PFSK-1 (cell line): ENCODE data around the gene METTL8.

Source experiments
- POLR2AphosphoS5 ChIP-seq: IDR thresholded peaks from 2 replicates; pipeline ENCODE4 v1.6.1; 2012; ENCODE audit warnings: low read depth, mild to moderate bottlenecking, control low read depth, low read length, moderate library complexity
- REST ChIP-seq, 2 experiments: IDR thresholded peaks; 2 replicates each; pipeline versions ENCODE4 v1.6.1 to v1.8.0; 2011 to 2012; ENCODE audit warnings: low read depth in 2 of 2, low read length in 2 of 2, control low read depth in 1 of 2, inconsistent platforms in 1 of 2, mild to moderate bottlenecking in 1 of 2, moderate library complexity in 1 of 2; ENCODE audit not compliant: insufficient read depth in 1 of 2
- SIN3A ChIP-seq: IDR thresholded peaks from 2 replicates; pipeline ENCODE4 v1.6.1; 2012; ENCODE audit warnings: mild to moderate bottlenecking, low read length, moderate library complexity, borderline replicate concordance; ENCODE audit not compliant: insufficient read depth
- TAF1 ChIP-seq: IDR thresholded peaks from 2 replicates; pipeline ENCODE4 v1.6.1; 2012; ENCODE audit warnings: low read length, control low read depth, borderline replicate concordance; ENCODE audit not compliant: insufficient read depth

- TF ChIP-seq POLR2AphosphoS5 = no peak
- no peak for TF ChIP-seq TAF1
- no peak for TF ChIP-seq SIN3A
- TF ChIP-seq REST (IDR thresholded peaks at IDR 0.05; ENCODE audit: insufficient read depth in 1 of 2, low read depth in 2 of 2, low read length in 2 of 2) = no peak
Measured at GRCh38 chr2:171308280-171309054, 125.3 kb downstream of the METTL8 start.
